SK-N-SH (cell line): ENCODE measurements around the gene TRMT1. TPM values are rescaled to one million over a fixed set of nuclear protein-coding genes. Genes with fewer than 3 reads are reported as not detected.

Experiments
- CTCF ChIA-PET: fragments of 300-600, 350-600 bp; formaldehyde crosslinking; extraction: SDS; loops from one replicate; lab custom pipeline; 2021; lab: Yijun Ruan, JAX
- POLR2A ChIA-PET: fragments of 350-600 bp; sonication (Branson Sonifier 250); formaldehyde crosslinking; extraction: SDS; loops from one replicate; lab custom pipeline; 2020; ENCODE audit warnings: antibody characterized with exemption, inconsistent platforms; lab: Yijun Ruan, JAX
- DNase-seq: peaks from one replicate; pipeline ENCODE4 v3.0.0; 2012
- H2AFZ ChIP-seq: fragments of 200-600 bp; sonication (generic); 2 replicates; pipeline ENCODE4 v1.8.1; 2016; ENCODE audit warnings: antibody characterized with exemption, mild to moderate bottlenecking, low read depth
- H3F3A ChIP-seq: fragments of 200-600 bp; sonication (generic); replicated peaks from 2 replicates; pipeline ENCODE3; 2016; ENCODE audit warnings: antibody characterized with exemption, mild to moderate bottlenecking; ENCODE audit not compliant: insufficient read depth
- H3K27ac ChIP-seq, 2 experiments: fragments of 200-500 bp in 1 of 2; fragments of 200-600 bp in 1 of 2; sonication (Bioruptor generic) in 1 of 2; sonication (generic), shearing (Covaris generic) in 1 of 2; 2 replicates each; pipeline versions ENCODE4 v1.5.1 to v1.6.1; 2014 to 2016; ENCODE audit warnings: low read depth in 2 of 2, inconsistent platforms in 1 of 2, low read length in 1 of 2, mild to moderate bottlenecking in 1 of 2, mixed read lengths in 1 of 2
- H3K27me3 ChIP-seq: fragments of 200-600 bp; sonication (generic), shearing (Covaris generic); 2 replicates; pipeline ENCODE4 v1.6.1; 2016; ENCODE audit warnings: mixed run types; ENCODE audit not compliant: insufficient read depth
- H3K36me3 ChIP-seq, 2 experiments: fragments of 200-500 bp in 1 of 2; fragments of 200-600 bp in 1 of 2; sonication (Bioruptor generic) in 1 of 2; sonication (generic) in 1 of 2; replicated peaks in 1 of 2; 2 replicates each; pipeline versions ENCODE3 to v1.5.1; 2014 to 2016; ENCODE audit warnings: low read length in 1 of 2, mild to moderate bottlenecking in 1 of 2; ENCODE audit not compliant: insufficient read depth in 2 of 2, control insufficient read depth in 1 of 2
- H3K4me1 ChIP-seq, 2 experiments: fragments of 200-500 bp in 1 of 2; fragments of 200-600 bp in 1 of 2; sonication (Bioruptor generic) in 1 of 2; sonication (generic), shearing (Covaris generic) in 1 of 2; 2 replicates each; pipeline versions ENCODE4 v1.5.1 to v1.6.1; 2014 to 2016; ENCODE audit warnings: low read depth in 1 of 2, low read length in 1 of 2, mixed run types in 1 of 2; ENCODE audit not compliant: insufficient read depth in 2 of 2, control insufficient read depth in 1 of 2
- H3K4me2 ChIP-seq: fragments of 200-600 bp; sonication (generic), shearing (Covaris generic); 2 replicates; pipeline ENCODE4 v1.6.1; 2017; ENCODE audit warnings: mixed run types
- H3K4me3 ChIP-seq, 2 experiments: fragments of 200-500 bp in 1 of 2; fragments of 200-600 bp in 1 of 2; sonication (Bioruptor generic) in 1 of 2; sonication (generic), shearing (Covaris generic) in 1 of 2; 2 replicates each; pipeline versions ENCODE4 v1.5.1 to v1.8.1; 2014 to 2016; ENCODE audit warnings: low read depth in 2 of 2, inconsistent platforms in 1 of 2, low read length in 1 of 2, mild to moderate bottlenecking in 1 of 2, mixed read lengths in 1 of 2, moderate library complexity in 1 of 2
- H3K79me2 ChIP-seq: fragments of 200-600 bp; sonication (generic); 2 replicates; pipeline ENCODE4 v1.8.1; 2017; ENCODE audit warnings: mild to moderate bottlenecking; ENCODE audit not compliant: insufficient read depth
- H3K9ac ChIP-seq: fragments of 200-600 bp; sonication (generic); 2 replicates; pipeline ENCODE4 v1.6.1; 2017; ENCODE audit warnings: mixed run types
- H3K9me2 ChIP-seq: fragments of 200-600 bp; sonication (generic); 2 replicates; pipeline ENCODE4 v1.6.1; 2017; ENCODE audit warnings: mixed run types
- H3K9me3 ChIP-seq: fragments of 200-600 bp; sonication (generic); 2 replicates; pipeline ENCODE4 v1.6.1; 2017; ENCODE audit warnings: mixed run types, mild to moderate bottlenecking, moderate library complexity
- H4K20me1 ChIP-seq: fragments of 200-600 bp; sonication (generic); 2 replicates; pipeline ENCODE4 v1.6.1; 2017; ENCODE audit warnings: mild to moderate bottlenecking, mixed run types; ENCODE audit not compliant: insufficient read depth
- FOXM1 ChIP-seq: IDR thresholded peaks from 2 replicates; pipeline ENCODE4 v1.4.0; 2012; ENCODE audit warnings: low read depth, mild to moderate bottlenecking
- GATA2 ChIP-seq: sonication (generic); formaldehyde crosslinking; IDR thresholded peaks from 2 replicates; pipeline ENCODE4 v1.5.0; 2020; ENCODE audit warnings: mild to moderate bottlenecking, missing genetic modification reagents
- IRF3 ChIP-seq: fragments of 150-350 bp; IDR thresholded peaks from 2 replicates; pipeline ENCODE4 v1.6.1; 2016; ENCODE audit warnings: mild to moderate bottlenecking, low read depth, low read length
- MAX ChIP-seq: IDR thresholded peaks from 2 replicates; pipeline ENCODE4 v1.4.0; 2012; ENCODE audit warnings: low read depth
- PBX3 ChIP-seq: IDR thresholded peaks from 2 replicates; pipeline ENCODE4; 2012
- RFX5 ChIP-seq: IDR thresholded peaks from 2 replicates; pipeline ENCODE4 v1.6.1; 2012; ENCODE audit warnings: mild to moderate bottlenecking, improper control_type of control experiment, low read length
- RXRA ChIP-seq: IDR thresholded peaks from 2 replicates; pipeline ENCODE4 v1.4.0; 2012; ENCODE audit warnings: low read depth, mild to moderate bottlenecking, borderline replicate concordance
- SIN3A ChIP-seq: IDR thresholded peaks from 2 replicates; pipeline ENCODE4 v1.6.1; 2012; ENCODE audit warnings: low read depth, mild to moderate bottlenecking, low read length, moderate library complexity, borderline replicate concordance
- USF2 ChIP-seq: fragments of 150-350 bp; IDR thresholded peaks from 2 replicates; pipeline ENCODE4 v1.6.1; 2017; ENCODE audit warnings: antibody characterized with exemption, low read length, low read depth, borderline replicate concordance
- ZBTB33 ChIP-seq: IDR thresholded peaks from 2 replicates; pipeline ENCODE4 v1.4.0; 2012; ENCODE audit warnings: low read depth, borderline replicate concordance
- WGBS: methylation state at CpG from one replicate; pipeline ENCODE4 v1.1.6; 2017; ENCODE audit warnings: low lambda C conversion rate; 5-methylcytosine and 5-hydroxymethylcytosine counted together
- polyA plus RNA-seq, 3 experiments: library from polyadenylated mRNA; depleted of rRNA; stranded (reverse); fragments of >200 nt; gene quantifications; 2 replicates each; pipeline ENCODE4 v1.2.3, GENCODE V29; 2012

Gene TRMT1
- polyA plus RNA-seq, 1 of the 3 experiments (the other 2 are of a cell fraction), result 64.9 TPM

- ChIA-PET CTCF (interaction anchor here (1.2 to 9.2 kb wide), 8 partner anchors 9 to 168 kb away, joined by 3 to 603 read pairs (median 42); partner anchors contain the start of genes DAND5, IER2, LYL1 and STX10), POLR2A (interaction anchor here (0.6 kb wide), 1 partner anchor 34 kb away, joined by 3 read pairs; no protein-coding TSS in a partner anchor)
Observed at GRCh38 chr19:13095393-13095784, 21.2 kb downstream of the TRMT1 start.

More at GRCh38 chr19:13095393-13095784, 21.2 kb downstream of the TRMT1 start:
- Histone ChIP-seq H3K4me2 (no peak overlapping the region), H4K20me1 (no peaks in the 10 kb centered on the region), H2AFZ (no peak overlapping the region), H3K4me1 (peaks cover 16 to 59% of the 10 kb centered on the region in 2 experiments), H3K36me3 (peaks cover 0 to 16% of the 10 kb centered on the region in 2 experiments), H3K9ac (no peak overlapping the region), H3K9me3 (no peaks in the 10 kb centered on the region), H3K27ac (peak overlapping the region in 1 of 2 experiments; percentile 99; a peak in 1 of 4 replicates), H3K79me2 (no peaks in the 10 kb centered on the region; the same call in 1 of the 2 replicates), H3K27me3 (no peaks in the 10 kb centered on the region), H3K4me3 (no peak overlapping the region), H3F3A (no peaks in the 10 kb centered on the region), H3K9me2 (no peaks in the 10 kb centered on the region)
- DNase-seq, result no peak
- TF ChIP-seq RXRA (no peak), ZBTB33 (no peak), SIN3A (no peak), IRF3 (no peak), GATA2 (CRISPR knock-in tag) (no peak), USF2 (no peak), RFX5 (no peak), FOXM1 (no peak), MAX (no peak), PBX3 (no peak)
- 97% methylated on average over 10 of the region's 25 CpGs for WGBS
